Measurements from ENCODE around the gene CNPY1. TPM values are rescaled to one million over a fixed set of nuclear protein-coding genes. Genes with fewer than 3 reads are reported as not detected.

The CNPY1 gene
- total and polyA plus RNA-seq, 2 donors (not counting 1 experiment from before 2014, with no cell fraction given), result not detected

DNA sequence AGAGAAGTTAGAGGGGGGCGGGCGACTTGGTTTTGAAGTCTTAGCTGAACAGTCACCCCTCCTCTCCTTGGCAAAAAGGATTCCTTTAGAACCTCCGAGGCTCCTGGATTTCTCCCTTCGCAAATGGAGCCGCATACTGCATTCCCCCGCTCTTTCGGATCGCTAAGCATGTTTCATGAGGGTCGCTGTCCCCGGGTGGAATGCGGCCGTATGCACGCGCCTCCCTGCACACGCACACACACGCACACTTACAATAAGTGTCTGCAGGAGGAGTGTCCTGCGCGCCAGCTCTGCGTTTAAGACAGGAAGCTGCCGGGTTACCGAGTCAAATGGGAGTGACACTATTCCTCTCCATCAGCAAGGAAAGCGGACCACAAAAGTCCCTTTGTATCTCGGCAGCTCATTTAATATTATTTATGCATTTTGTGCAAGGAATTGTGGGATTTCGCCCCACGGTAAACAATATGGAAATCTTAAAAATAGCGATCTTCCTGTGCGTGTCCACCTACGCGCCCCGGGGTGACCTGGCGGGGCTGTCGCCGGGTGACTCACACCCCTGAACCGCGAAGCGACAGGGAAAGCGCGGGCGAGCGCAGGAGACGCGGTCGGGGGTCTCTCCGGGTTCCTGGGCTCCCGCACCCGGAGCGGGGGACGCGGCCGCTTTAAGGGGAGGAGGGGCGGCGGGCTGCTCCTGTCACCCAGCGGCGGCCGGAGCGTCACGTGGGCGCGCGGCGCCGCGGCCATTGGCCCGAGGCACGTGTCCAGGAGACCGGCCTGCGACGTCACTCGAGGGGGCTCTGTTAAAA, 89.4 kb downstream of the CNPY1 start:
- peak overlapping the region; percentile 1 to 54 (median 42) for H3K4me3 ChIP-seq (ENCODE audit: control extremely low read depth in 1 of 5, extremely low read depth in 1 of 5, insufficient read depth in 1 of 5, low read depth in 2 of 5, low read length in 4 of 5)
- peaks cover 27 to 51% of the 10 kb centered on the region in 2 donors for H3K4me1 ChIP-seq (ENCODE audit: control insufficient read depth in 2 of 2, insufficient read depth in 2 of 2, low read length in 2 of 2)
- no peaks in the 10 kb centered on the region for H4K20me1 ChIP-seq (ENCODE audit: control insufficient read depth, insufficient read depth, low read length, poor library complexity, severe bottlenecking)
- CTCF ChIA-PET, result no interaction called here
- H3K27me3 ChIP-seq (replicated peaks in 1 of 4; ENCODE audit: control extremely low read depth in 1 of 4, control insufficient read depth in 3 of 4, insufficient read depth in 4 of 4, low read length in 3 of 4), result peaks cover 0 to 85% (median 63%) of the 10 kb centered on the region in 4 experiments
- 7% methylated on average over 56 of the region's 69 CpGs for WGBS (ENCODE audit: insufficient coverage)
- no peaks in the 10 kb centered on the region for H3K36me3 ChIP-seq (replicated peaks in 1 of 2; ENCODE audit: control extremely low read depth in 1 of 2, control insufficient read depth in 1 of 2, extremely low read depth in 1 of 2, insufficient read depth in 2 of 2, low read length in 1 of 2)
- DNase-seq, result peak; percentile 50
- no peaks in the 10 kb centered on the region for H3K79me2 ChIP-seq (ENCODE audit: control insufficient read depth, insufficient read depth, low read length)
- Mint-ChIP-seq H3K27me3 (peaks cover 59% of the 10 kb centered on the region), H3K4me3 (peak overlapping the region; percentile 77), H3K27ac (peak overlapping the region; percentile 37), H3K4me1 (peaks cover 22% of the 10 kb centered on the region), H3K9me3 (ENCODE audit: insufficient read depth) (no peaks in the 10 kb centered on the region)
- POLR2A ChIA-PET, result no interaction called here
- H3K9me3 ChIP-seq (ENCODE audit: control extremely low read depth in 1 of 3, control insufficient read depth in 2 of 3, insufficient read depth in 1 of 3, low read length in 2 of 3), result peaks cover 0 to 62% (median 0%) of the 10 kb centered on the region in 3 donors
- H3K4me2 ChIP-seq (replicated peaks; ENCODE audit: low read depth, low read length, poor library complexity, severe bottlenecking), result peak overlapping the region; percentile 85
- peak overlapping the region; percentile 60 for H3K9ac ChIP-seq (ENCODE audit: low read length)
- ATAC-seq (ENCODE audit: low read depth), result peak; percentile 10
- intact Hi-C loops (cut with micrococcal nuclease), result loop anchor here (2.0 kb wide), 1 partner anchor 54 kb away; no protein-coding TSS in a partner anchor
- TF ChIP-seq EZH2 (IDR thresholded peaks at IDR 0.05; ENCODE audit: borderline replicate concordance, insufficient read depth, low read depth, low read length, poor library complexity, severe bottlenecking), result peak; percentile 89
- TF ChIP-seq, protein P1, sequence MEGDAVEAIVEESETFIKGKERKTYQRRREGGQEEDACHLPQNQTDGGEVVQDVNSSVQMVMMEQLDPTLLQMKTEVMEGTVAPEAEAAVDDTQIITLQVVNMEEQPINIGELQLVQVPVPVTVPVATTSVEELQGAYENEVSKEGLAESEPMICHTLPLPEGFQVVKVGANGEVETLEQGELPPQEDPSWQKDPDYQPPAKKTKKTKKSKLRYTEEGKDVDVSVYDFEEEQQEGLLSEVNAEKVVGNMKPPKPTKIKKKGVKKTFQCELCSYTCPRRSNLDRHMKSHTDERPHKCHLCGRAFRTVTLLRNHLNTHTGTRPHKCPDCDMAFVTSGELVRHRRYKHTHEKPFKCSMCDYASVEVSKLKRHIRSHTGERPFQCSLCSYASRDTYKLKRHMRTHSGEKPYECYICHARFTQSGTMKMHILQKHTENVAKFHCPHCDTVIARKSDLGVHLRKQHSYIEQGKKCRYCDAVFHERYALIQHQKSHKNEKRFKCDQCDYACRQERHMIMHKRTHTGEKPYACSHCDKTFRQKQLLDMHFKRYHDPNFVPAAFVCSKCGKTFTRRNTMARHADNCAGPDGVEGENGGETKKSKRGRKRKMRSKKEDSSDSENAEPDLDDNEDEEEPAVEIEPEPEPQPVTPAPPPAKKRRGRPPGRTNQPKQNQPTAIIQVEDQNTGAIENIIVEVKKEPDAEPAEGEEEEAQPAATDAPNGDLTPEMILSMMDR (IDR thresholded peaks at IDR 0.05), result no peak
- no peak overlapping the region for H3K27ac ChIP-seq (ENCODE audit: low read length in 2 of 2)
- peak overlapping the region; percentile 56 for H2AFZ ChIP-seq (ENCODE audit: insufficient read depth, low read depth, low read length, poor library complexity, severe bottlenecking)
